ENCODE data around the gene NT5C1B.

The NT5C1B gene

DNA sequence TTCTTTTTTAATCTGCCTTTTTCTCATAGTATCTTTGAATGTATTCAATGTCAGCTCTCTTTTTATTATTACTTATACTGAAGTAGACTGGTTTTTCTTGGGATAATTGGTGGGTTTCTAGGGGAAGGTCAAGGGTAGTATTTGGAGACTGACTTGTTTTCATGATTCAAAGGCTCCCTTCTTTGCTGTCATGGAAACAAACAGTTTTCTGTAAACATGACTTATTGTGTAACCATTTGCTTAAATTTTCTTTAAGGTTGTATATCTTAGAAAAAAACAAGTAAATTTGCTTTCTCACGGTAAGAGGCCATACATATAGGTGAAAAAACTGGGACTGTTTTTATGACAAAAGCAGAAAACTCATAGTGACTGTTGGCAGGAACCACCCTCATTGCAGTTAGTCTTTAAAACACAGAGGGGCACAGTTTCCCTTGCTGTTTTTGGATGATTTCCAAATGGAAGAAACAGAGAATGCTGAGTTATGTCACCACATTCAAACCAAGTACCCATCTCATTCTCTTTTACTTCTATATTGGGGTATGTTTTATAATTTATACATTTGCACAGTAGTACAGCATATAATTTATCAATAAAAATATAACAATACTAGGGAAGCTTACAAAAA, 23.1 kb downstream of the NT5C1B start:
- FAIRE-seq (no peak), DNase-seq (ENCODE audit: insufficient read length) (no peak)
- TF ChIP-seq POLR2AphosphoS5 (IDR thresholded peaks at IDR 0.05; ENCODE audit: low read depth, low read length) (no peak), POLR2A (IDR thresholded peaks at IDR 0.05; ENCODE audit: low read depth, low read length) (no peak), TAF1 (IDR thresholded peaks at IDR 0.05; ENCODE audit: borderline replicate concordance, low read depth, low read length) (no peak)

GRCh38 chr2:18560797-18561085, 28.6 kb downstream of the NT5C1B start:
- TF ChIP-seq TAF1 (IDR thresholded peaks at IDR 0.05; ENCODE audit: borderline replicate concordance, low read depth, low read length) (no peak), POLR2A (IDR thresholded peaks at IDR 0.05; ENCODE audit: low read depth, low read length) (peak; percentile 57), POLR2AphosphoS5 (IDR thresholded peaks at IDR 0.05; ENCODE audit: low read depth, low read length) (no peak)
- FAIRE-seq (no peak), DNase-seq (ENCODE audit: insufficient read length) (no peak)

- TF ChIP-seq POLR2AphosphoS5 (IDR thresholded peaks at IDR 0.05; ENCODE audit: low read depth, low read length) (no peak; the same call in 1 of the 2 replicates), POLR2A (IDR thresholded peaks at IDR 0.05; ENCODE audit: low read depth, low read length) (peak; percentile 60; the same call in 1 of the 2 replicates)
- peak; percentile 99 for FAIRE-seq
- DNase-seq (ENCODE audit: insufficient read length): peak; percentile 62
Observed at GRCh38 chr2:18560031-18560796, 29.2 kb downstream of the NT5C1B start, which contains the start of gene RDH14. Gene RDH14, minus strand, starts transcription at chr2:18560653. Its CDS starts 81 bp downstream, at chr2:18560572.

DNA sequence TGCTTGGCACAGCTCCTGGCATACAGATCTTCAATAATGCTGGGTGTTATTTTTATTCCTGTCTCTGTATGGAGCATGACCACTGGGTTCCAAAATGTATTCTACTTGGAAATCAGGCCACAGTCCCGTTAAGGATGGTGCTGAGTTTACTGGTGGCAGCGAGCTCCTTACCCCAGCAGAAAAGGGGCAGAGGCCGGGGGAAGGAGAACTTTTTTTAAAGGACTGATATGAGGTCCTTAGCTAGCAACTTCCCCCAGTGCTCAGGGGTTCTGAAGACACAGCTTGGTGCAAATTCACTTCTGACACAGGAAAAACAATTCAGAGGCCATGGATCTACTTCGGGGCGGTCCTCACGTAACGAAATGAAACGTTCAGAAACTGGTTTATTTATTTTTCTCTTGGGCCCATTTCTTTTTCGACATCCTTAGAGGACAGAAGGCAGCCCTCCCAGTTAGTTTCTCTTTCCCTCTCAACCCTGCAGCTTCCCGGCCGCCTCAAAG, 29.8 kb downstream of the NT5C1B start:
- DNase-seq (ENCODE audit: insufficient read length) (no peak), FAIRE-seq (peak; percentile 14)
- TF ChIP-seq POLR2A (IDR thresholded peaks at IDR 0.05; ENCODE audit: low read depth, low read length): no peak
- TF ChIP-seq TAF1 (IDR thresholded peaks at IDR 0.05; ENCODE audit: borderline replicate concordance, low read depth, low read length): no peak
- TF ChIP-seq POLR2AphosphoS5 (IDR thresholded peaks at IDR 0.05; ENCODE audit: low read depth, low read length): no peak

- DNase-seq (ENCODE audit: insufficient read length) (no peak), FAIRE-seq (no peak)
- TF ChIP-seq POLR2A (IDR thresholded peaks at IDR 0.05; ENCODE audit: low read depth, low read length) (no peak), TAF1 (IDR thresholded peaks at IDR 0.05; ENCODE audit: borderline replicate concordance, low read depth, low read length) (no peak), POLR2AphosphoS5 (IDR thresholded peaks at IDR 0.05; ENCODE audit: low read depth, low read length) (no peak)
Observed at GRCh38 chr2:18558458-18558857, 30.9 kb downstream of the NT5C1B start.

DNA sequence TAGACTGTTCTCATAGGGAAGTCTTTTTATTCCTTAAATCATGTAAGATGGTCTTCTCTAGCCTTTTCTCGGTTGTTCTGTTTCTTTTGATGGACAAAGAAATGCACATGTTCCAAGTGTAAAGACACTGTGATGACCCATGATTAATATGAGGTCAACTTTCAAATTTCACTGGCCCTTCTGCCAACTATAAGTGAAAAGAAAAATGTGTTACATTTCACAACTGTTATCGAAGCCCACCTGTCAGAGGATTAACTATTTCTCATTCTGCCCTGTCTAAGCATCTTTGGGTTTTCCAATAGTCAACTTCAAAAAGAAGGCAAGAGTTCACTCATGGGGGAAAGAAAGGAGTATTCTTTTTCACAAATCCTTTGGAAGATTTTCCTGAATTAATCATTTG, 32.2 kb downstream of the NT5C1B start:
- TF ChIP-seq POLR2AphosphoS5 (IDR thresholded peaks at IDR 0.05; ENCODE audit: low read depth, low read length) (no peak), TAF1 (IDR thresholded peaks at IDR 0.05; ENCODE audit: borderline replicate concordance, low read depth, low read length) (no peak), POLR2A (IDR thresholded peaks at IDR 0.05; ENCODE audit: low read depth, low read length) (no peak)
- DNase-seq (ENCODE audit: insufficient read length): no peak
- no peak for FAIRE-seq

GRCh38 chr2:18552351-18553077, 36.9 kb downstream of the NT5C1B start:
- FAIRE-seq (no peak), DNase-seq (ENCODE audit: insufficient read length) (no peak)
- no peak for TF ChIP-seq TAF1 (IDR thresholded peaks at IDR 0.05; ENCODE audit: borderline replicate concordance, low read depth, low read length)

DNA sequence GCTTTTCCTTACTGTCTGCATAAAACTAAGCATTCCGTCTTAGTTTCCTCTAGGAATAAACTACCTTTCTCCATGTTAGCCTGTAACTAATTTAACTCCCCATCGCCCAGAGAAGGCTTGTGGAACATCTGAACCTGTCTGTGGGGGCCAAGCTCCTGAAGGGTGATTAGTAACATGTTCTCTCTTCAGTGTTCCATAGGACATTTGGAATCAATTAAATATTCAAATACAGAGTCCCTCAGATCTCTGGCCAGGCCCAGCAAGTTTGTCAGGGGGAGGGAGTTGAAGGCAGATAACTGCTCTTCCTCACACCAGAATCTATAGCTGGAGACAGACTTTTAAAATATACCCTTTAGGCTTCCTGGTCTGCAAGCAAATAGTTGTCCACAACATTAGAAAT, 37.7 kb downstream of the NT5C1B start:
- DNase-seq (ENCODE audit: insufficient read length): no peak
- FAIRE-seq: no peak
- TF ChIP-seq TAF1 (IDR thresholded peaks at IDR 0.05; ENCODE audit: borderline replicate concordance, low read depth, low read length): no peak

- TF ChIP-seq TAF1 (IDR thresholded peaks at IDR 0.05; ENCODE audit: borderline replicate concordance, low read depth, low read length) (no peak), POLR2AphosphoS5 (IDR thresholded peaks at IDR 0.05; ENCODE audit: low read depth, low read length) (no peak)
- FAIRE-seq (no peak), DNase-seq (ENCODE audit: insufficient read length) (no peak)
Observed at GRCh38 chr2:18551169-18551568, 38.2 kb downstream of the NT5C1B start.

DNA sequence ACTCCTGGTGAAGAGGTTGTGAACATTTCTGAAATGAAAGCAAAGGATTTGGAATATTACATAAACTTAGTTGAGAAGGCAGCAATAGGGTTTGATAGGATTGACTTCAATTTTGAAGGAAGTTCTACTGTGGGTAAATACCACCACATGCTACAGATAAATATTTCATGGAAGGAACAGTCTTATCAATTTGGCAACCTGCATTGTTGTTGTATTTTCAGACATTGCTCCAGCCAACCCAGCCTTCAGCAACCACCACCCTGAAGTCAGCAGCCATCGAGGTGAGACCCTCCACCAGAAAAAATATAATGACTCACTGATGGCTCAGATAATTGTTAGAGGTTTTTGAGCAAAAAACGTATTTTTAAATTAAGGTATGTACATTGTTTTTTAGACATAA, 38.9 kb downstream of the NT5C1B start:
- TF ChIP-seq POLR2A (IDR thresholded peaks at IDR 0.05; ENCODE audit: low read depth, low read length) (no peak), POLR2AphosphoS5 (IDR thresholded peaks at IDR 0.05; ENCODE audit: low read depth, low read length) (no peak)
- DNase-seq (ENCODE audit: insufficient read length) (no peak), FAIRE-seq (no peak)

DNA sequence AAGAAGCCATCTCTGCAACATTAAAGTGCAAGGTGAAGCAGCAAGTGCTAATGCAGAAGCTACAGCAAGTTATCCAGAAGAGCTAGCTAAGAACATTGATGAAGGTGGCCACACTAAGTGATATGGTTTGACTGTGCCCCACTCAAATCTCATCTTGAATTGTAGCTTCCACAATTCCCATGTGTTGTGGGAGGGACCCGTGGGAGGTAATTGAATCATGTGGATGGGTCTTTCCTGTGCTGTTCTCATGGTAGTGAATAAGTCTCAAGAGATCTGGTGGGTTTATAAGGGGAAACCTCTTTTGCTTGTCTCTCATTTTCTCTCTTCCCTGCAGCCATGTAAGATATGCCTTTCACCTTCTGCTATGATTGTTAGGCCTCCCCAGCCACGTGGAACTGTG, 40.3 kb downstream of the NT5C1B start:
- no peak for FAIRE-seq
- TF ChIP-seq POLR2A (IDR thresholded peaks at IDR 0.05; ENCODE audit: low read depth, low read length) (no peak), POLR2AphosphoS5 (IDR thresholded peaks at IDR 0.05; ENCODE audit: low read depth, low read length) (no peak), TAF1 (IDR thresholded peaks at IDR 0.05; ENCODE audit: borderline replicate concordance, low read depth, low read length) (no peak)
- DNase-seq (ENCODE audit: insufficient read length): no peak

GRCh38 chr2:18548621-18549020, 40.7 kb downstream of the NT5C1B start:
- FAIRE-seq (no peak), DNase-seq (ENCODE audit: insufficient read length) (no peak)
- TF ChIP-seq POLR2AphosphoS5 (IDR thresholded peaks at IDR 0.05; ENCODE audit: low read depth, low read length) (no peak), TAF1 (IDR thresholded peaks at IDR 0.05; ENCODE audit: borderline replicate concordance, low read depth, low read length) (no peak)

All from GM12892 (cell line).